HepG2 (cell line): ENCODE results near the gene METRN. TPM values are rescaled to one million over a fixed set of nuclear protein-coding genes. Genes with fewer than 3 reads are reported as not detected.

Source experiments
- AHR ChIP-seq: IDR thresholded peaks from 2 replicates; pipeline ENCODE4 v1.6.1; 2018; ENCODE audit warnings: missing genetic modification reagents, missing compliant biosample characterization
- ARHGAP35 ChIP-seq: sonication (generic); formaldehyde crosslinking; IDR thresholded peaks from 2 replicates; pipeline ENCODE4 v1.9.0; 2022; ENCODE audit warnings: mild to moderate bottlenecking, inconsistent platforms, moderate library complexity, missing genetic modification reagents, borderline replicate concordance
- CBFB ChIP-seq: sonication (generic); formaldehyde crosslinking; IDR thresholded peaks from 2 replicates; pipeline ENCODE4 v1.4.0; 2020; ENCODE audit warnings: missing genetic modification reagents
- ETV6 ChIP-seq: sonication (generic); formaldehyde crosslinking; conservative IDR thresholded peaks from 2 replicates; pipeline ENCODE4 v1.4.0; 2020; ENCODE audit warnings: missing genetic modification reagents
- FOXJ3 ChIP-seq: sonication (generic); formaldehyde crosslinking; IDR thresholded peaks from 2 replicates; pipeline ENCODE4 v1.4.0; 2020; ENCODE audit warnings: missing genetic modification reagents, mild to moderate bottlenecking, borderline replicate concordance
- GABPB1 ChIP-seq: IDR thresholded peaks from 2 replicates; pipeline ENCODE4 v1.6.1; 2016; ENCODE audit warnings: mild to moderate bottlenecking, missing genetic modification reagents, moderate library complexity, missing compliant biosample characterization
- MTERF4 ChIP-seq: sonication (generic); formaldehyde crosslinking; IDR thresholded peaks from 2 replicates; pipeline ENCODE4 v1.8.0; 2023; ENCODE audit warnings: mild to moderate bottlenecking, missing genetic modification reagents
- PHF8 ChIP-seq: sonication (generic); formaldehyde crosslinking; IDR thresholded peaks from 2 replicates; pipeline ENCODE4 v1.5.0; 2020; ENCODE audit warnings: missing genetic modification reagents
- SIN3B ChIP-seq: fragments of 150-350 bp; IDR thresholded peaks from 2 replicates; pipeline ENCODE4 v1.6.1; 2014; ENCODE audit warnings: low read length
- SMAD9 ChIP-seq: sonication (generic); formaldehyde crosslinking; IDR thresholded peaks from 2 replicates; pipeline ENCODE4 v1.5.1; 2020; ENCODE audit warnings: mild to moderate bottlenecking, missing genetic modification reagents
- TEAD3 ChIP-seq: optimal IDR thresholded peaks from 2 replicates; pipeline ENCODE3; 2016; ENCODE audit warnings: borderline replicate concordance
- ZBTB38 ChIP-seq: sonication (generic); formaldehyde crosslinking; IDR thresholded peaks from 2 replicates; pipeline ENCODE4 v1.5.1; 2020; ENCODE audit warnings: mild to moderate bottlenecking, missing genetic modification reagents
- ZFX ChIP-seq: sonication (generic); formaldehyde crosslinking; IDR thresholded peaks from 2 replicates; pipeline ENCODE4 v1.4.0; 2020; ENCODE audit warnings: mild to moderate bottlenecking, low read depth, missing genetic modification reagents, moderate library complexity
- ZHX1 ChIP-seq: sonication (generic); formaldehyde crosslinking; IDR thresholded peaks from 2 replicates; pipeline ENCODE4 v1.8.1; 2022; ENCODE audit warnings: low read depth, mild to moderate bottlenecking, missing genetic modification reagents
- ZKSCAN8 ChIP-seq: IDR thresholded peaks from 2 replicates; pipeline ENCODE4 v1.6.1; 2016; ENCODE audit warnings: borderline replicate concordance, missing genetic modification reagents, missing compliant biosample characterization
- ZNF230 ChIP-seq: sonication (generic); formaldehyde crosslinking; IDR thresholded peaks from 2 replicates; pipeline ENCODE4 v1.4.0; 2020; ENCODE audit warnings: mild to moderate bottlenecking, missing genetic modification reagents
- ZNF350 ChIP-seq: sonication (generic); formaldehyde crosslinking; IDR thresholded peaks from 2 replicates; pipeline ENCODE4 v1.4.0; 2020; ENCODE audit warnings: mild to moderate bottlenecking, low read depth, missing genetic modification reagents, borderline replicate concordance
- ZNF383 ChIP-seq: sonication (generic); formaldehyde crosslinking; IDR thresholded peaks from 2 replicates; pipeline ENCODE4 v1.4.0; 2020; ENCODE audit warnings: missing genetic modification reagents, mild to moderate bottlenecking, borderline replicate concordance
- ZNF44 ChIP-seq: sonication (generic); formaldehyde crosslinking; IDR thresholded peaks from 2 replicates; pipeline ENCODE4 v1.5.1; 2020; ENCODE audit warnings: mild to moderate bottlenecking, missing genetic modification reagents
- ZNF558 ChIP-seq: sonication (generic); formaldehyde crosslinking; IDR thresholded peaks from 2 replicates; pipeline ENCODE4 v1.9.0; 2022; ENCODE audit warnings: mild to moderate bottlenecking, missing genetic modification reagents, borderline replicate concordance
- ZNF562 ChIP-seq: sonication (generic); formaldehyde crosslinking; IDR thresholded peaks from 2 replicates; pipeline ENCODE4 v1.8.0; 2022; ENCODE audit warnings: missing genetic modification reagents, borderline replicate concordance
- ZNF639 ChIP-seq: conservative IDR thresholded peaks from 2 replicates; pipeline ENCODE4 v1.6.1; 2018; ENCODE audit warnings: missing genetic modification reagents
- ZNF768 ChIP-seq: sonication (generic); formaldehyde crosslinking; IDR thresholded peaks from 2 replicates; pipeline ENCODE4 v1.4.0; 2020; ENCODE audit warnings: missing genetic modification reagents
- ZNF850 ChIP-seq: sonication (generic); formaldehyde crosslinking; conservative IDR thresholded peaks from 2 replicates; pipeline ENCODE4 v1.9.0; 2021; ENCODE audit warnings: mild to moderate bottlenecking, missing genetic modification reagents
- polyA plus RNA-seq, 8 experiments: library from polyadenylated mRNA; depleted of rRNA in 3 of 8; stranded (reverse) in 7 of 8; unstranded in 1 of 8; fragments of >200 nt; fragmentation: Illumina TruSeq in 4 of 8; extraction: Trizol in 4 of 8; gene quantifications; 2 replicates each; pipeline versions ENCODE4 v1.2.1 to v1.2.3, GENCODE V29; 2011 to 2016; ENCODE audit warnings: low read depth in 4 of 8, missing spikeins in 1 of 8, mixed read lengths in 1 of 8; ENCODE audit not compliant: insufficient read depth in 1 of 8
- total RNA-seq, 5 experiments: library from RNA; depleted of rRNA; stranded (reverse); fragments of >200 nt; fragmentation: Illumina TruSeq; extraction: Trizol; gene quantifications; 2 replicates each; pipeline ENCODE4 v1.2.3, GENCODE V29; 2016; ENCODE audit warnings: low read depth in 1 of 5

METRN gene
- total and polyA plus RNA-seq, 2 of the 13 experiments (the other 11 are each of a cell fraction or from before 2014, with no cell fraction given), result 25.5 to 46.1 TPM

- TF ChIP-seq ZHX1 (no peak; the same call in 1 of the 2 replicates), ZKSCAN8 (CRISPR knock-in tag) (no peak), ZNF350 (CRISPR knock-in tag) (peak; percentile 43), CBFB (CRISPR knock-in tag) (no peak), ARHGAP35 (no peak), ZNF383 (0 out of 2 replicates have a peak, but pooled peaks have one; percentile 37), ZNF639 (CRISPR knock-in tag) (peak; percentile 53; the same call in 1 of the 2 replicates), SIN3B (no peak), ZNF850 (no peak), MTERF4 (CRISPR knock-in tag) (no peak), ETV6 (CRISPR knock-in tag) (0 out of 2 replicates have a peak, but pooled peaks have one; percentile 24), AHR (no peak; the same call in 1 of the 2 replicates), TEAD3 (CRISPR knock-in tag) (peak; percentile 8), GABPB1 (CRISPR knock-in tag) (peak; percentile 61; the same call in 1 of the 2 replicates), ZNF768 (peak; percentile 30; the same call in 1 of the 2 replicates), ZNF562 (CRISPR knock-in tag) (no peak), ZNF44 (no peak), ZFX (CRISPR knock-in tag) (peak; percentile 48; the same call in 1 of the 2 replicates), FOXJ3 (CRISPR knock-in tag) (no peak), ZNF230 (0 out of 2 replicates have a peak, but pooled peaks have one; percentile 47), ZBTB38 (CRISPR knock-in tag) (peak; percentile 34; the same call in 1 of the 2 replicates), ZNF558 (CRISPR knock-in tag) (no peak), SMAD9 (CRISPR knock-in tag) (no peak), PHF8 (CRISPR knock-in tag) (0 out of 2 replicates have a peak, but pooled peaks have one; percentile 25)
Observed at GRCh38 chr16:727291-727977, 12.5 kb downstream of the METRN start (continued).
